ENCODE measurements around the gene DPH7. TPM values are rescaled to one million over a fixed set of nuclear protein-coding genes. Genes with fewer than 3 reads are reported as not detected.
A peak's percentile ranks its signal among the peaks of the same experiment; 100 is the strongest.

Gene DPH7
- total RNA-seq, 1 experiment from 2014 or later, result 35.9 TPM

DNA sequence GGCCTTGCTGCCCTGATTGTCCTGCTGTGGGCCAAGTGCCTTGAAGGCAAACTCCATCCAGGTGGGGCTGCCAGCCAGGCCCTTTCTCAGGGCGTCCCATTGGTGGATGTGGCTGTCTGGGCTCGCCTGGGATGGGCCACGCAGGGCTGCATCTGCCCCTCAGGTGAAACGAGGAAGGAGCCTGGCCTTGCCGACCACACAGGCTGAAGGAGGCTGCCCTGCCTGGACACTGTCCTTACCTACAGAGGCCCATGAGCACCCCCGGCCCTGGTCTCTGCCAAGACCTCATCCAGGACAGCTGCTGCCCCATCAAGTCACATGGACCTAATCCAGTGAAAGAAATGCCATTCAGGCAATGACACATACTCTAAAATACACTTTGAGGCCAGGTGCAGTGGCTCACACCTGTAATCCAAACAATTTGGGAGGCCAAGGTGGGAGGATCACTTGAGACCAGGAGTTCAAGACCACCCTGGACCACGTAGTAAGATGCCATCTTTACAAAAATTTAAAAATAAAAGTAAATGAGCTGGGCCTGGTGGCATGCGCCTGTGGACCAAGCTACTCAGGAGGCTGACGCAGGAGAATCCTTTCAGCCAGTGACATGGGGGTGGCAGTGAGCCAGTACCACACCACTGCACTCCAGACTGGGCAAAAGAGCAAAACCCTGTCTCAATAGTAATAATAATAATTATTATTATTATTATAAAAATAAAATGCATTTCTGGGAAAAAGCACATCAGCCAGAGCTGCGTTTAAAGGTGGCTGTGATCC lies 62.4 kb downstream of the DPH7 start:
- BruUV-seq (replicated peaks), result no TSS peak
- ATAC-seq (peak; percentile 65), DNase-seq (ENCODE audit: low read depth, low spot score) (no peak)
- Histone ChIP-seq H3K9me3 (ENCODE audit: control insufficient read depth, insufficient read depth, low read depth, low read length) (no peaks in the 10 kb centered on the region), H3K36me3 (ENCODE audit: control insufficient read depth, insufficient read depth, low read length) (no peaks in the 10 kb centered on the region), H3K4me3 (ENCODE audit: low read depth in 2 of 2, low read length in 2 of 2) (no peak overlapping the region), H3K27ac (ENCODE audit: low read length) (no peak overlapping the region), H3K27me3 (ENCODE audit: control insufficient read depth, insufficient read depth, low read length) (no peaks in the 10 kb centered on the region), H3K4me1 (ENCODE audit: control insufficient read depth, insufficient read depth, low read length) (peaks cover 5% of the 10 kb centered on the region)
- CTCF ChIA-PET, result no interaction called here
- in situ Hi-C loops (cut with HindIII; ENCODE audit: low pct_unique_long_range_greater_than_20kb, low sequenced_read_pairs) (no loop called here), intact Hi-C loops (cut with micrococcal nuclease; ENCODE audit: unreplicated experiment) (no loop called here)
- POLR2A ChIA-PET, result no interaction called here
- TF ChIP-seq SIN3A (IDR thresholded peaks at IDR 0.05; ENCODE audit: borderline replicate concordance, insufficient read depth, low read depth, low read length) (no peak), POLR2AphosphoS5 (IDR thresholded peaks at IDR 0.05; ENCODE audit: low read depth, low read length) (no peak)
- TF ChIP-seq, protein P1, sequence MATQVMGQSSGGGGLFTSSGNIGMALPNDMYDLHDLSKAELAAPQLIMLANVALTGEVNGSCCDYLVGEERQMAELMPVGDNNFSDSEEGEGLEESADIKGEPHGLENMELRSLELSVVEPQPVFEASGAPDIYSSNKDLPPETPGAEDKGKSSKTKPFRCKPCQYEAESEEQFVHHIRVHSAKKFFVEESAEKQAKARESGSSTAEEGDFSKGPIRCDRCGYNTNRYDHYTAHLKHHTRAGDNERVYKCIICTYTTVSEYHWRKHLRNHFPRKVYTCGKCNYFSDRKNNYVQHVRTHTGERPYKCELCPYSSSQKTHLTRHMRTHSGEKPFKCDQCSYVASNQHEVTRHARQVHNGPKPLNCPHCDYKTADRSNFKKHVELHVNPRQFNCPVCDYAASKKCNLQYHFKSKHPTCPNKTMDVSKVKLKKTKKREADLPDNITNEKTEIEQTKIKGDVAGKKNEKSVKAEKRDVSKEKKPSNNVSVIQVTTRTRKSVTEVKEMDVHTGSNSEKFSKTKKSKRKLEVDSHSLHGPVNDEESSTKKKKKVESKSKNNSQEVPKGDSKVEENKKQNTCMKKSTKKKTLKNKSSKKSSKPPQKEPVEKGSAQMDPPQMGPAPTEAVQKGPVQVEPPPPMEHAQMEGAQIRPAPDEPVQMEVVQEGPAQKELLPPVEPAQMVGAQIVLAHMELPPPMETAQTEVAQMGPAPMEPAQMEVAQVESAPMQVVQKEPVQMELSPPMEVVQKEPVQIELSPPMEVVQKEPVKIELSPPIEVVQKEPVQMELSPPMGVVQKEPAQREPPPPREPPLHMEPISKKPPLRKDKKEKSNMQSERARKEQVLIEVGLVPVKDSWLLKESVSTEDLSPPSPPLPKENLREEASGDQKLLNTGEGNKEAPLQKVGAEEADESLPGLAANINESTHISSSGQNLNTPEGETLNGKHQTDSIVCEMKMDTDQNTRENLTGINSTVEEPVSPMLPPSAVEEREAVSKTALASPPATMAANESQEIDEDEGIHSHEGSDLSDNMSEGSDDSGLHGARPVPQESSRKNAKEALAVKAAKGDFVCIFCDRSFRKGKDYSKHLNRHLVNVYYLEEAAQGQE (IDR thresholded peaks at IDR 0.05; ENCODE audit: insufficient read depth in 1 of 2, low read depth in 2 of 2, low read length in 1 of 2), result no peak

DNA sequence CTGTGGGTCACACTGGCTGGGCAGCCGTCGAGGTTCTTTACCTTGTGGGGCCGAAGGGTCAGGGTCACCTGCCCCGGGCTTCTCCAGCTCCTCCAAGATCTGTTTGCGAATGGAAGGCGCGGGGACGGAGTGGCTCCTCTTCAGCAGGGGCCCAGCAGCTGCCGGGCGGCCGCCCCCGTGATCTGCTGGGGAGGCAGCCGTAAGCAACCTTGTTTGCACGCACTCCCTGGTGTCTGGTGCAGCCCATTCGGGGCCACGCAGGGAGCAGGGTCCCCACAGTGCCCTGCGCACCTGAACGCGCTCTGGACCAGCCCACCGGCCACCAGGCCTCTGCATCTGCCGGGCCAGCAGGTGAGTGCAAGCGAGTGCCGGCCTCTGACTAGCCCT lies 63.4 kb downstream of the DPH7 start:
- POLR2A ChIA-PET, result no interaction called here
- intact Hi-C loops (cut with micrococcal nuclease; ENCODE audit: unreplicated experiment) (no loop called here), in situ Hi-C loops (cut with HindIII; ENCODE audit: low pct_unique_long_range_greater_than_20kb, low sequenced_read_pairs) (no loop called here)
- no peak overlapping the region for H3K27ac ChIP-seq (ENCODE audit: low read length)
- CTCF ChIA-PET, result no interaction called here
- no peak overlapping the region for H3K4me3 ChIP-seq (ENCODE audit: low read depth in 2 of 2, low read length in 2 of 2)
- no peak for DNase-seq (ENCODE audit: low read depth, low spot score)
- H3K27me3 ChIP-seq (ENCODE audit: control insufficient read depth, insufficient read depth, low read length), result no peaks in the 10 kb centered on the region
- no peaks in the 10 kb centered on the region for H3K9me3 ChIP-seq (ENCODE audit: control insufficient read depth, insufficient read depth, low read depth, low read length)
- H3K36me3 ChIP-seq (ENCODE audit: control insufficient read depth, insufficient read depth, low read length), result no peaks in the 10 kb centered on the region
- BruUV-seq (replicated peaks), result no TSS peak
- TF ChIP-seq, protein P2, sequence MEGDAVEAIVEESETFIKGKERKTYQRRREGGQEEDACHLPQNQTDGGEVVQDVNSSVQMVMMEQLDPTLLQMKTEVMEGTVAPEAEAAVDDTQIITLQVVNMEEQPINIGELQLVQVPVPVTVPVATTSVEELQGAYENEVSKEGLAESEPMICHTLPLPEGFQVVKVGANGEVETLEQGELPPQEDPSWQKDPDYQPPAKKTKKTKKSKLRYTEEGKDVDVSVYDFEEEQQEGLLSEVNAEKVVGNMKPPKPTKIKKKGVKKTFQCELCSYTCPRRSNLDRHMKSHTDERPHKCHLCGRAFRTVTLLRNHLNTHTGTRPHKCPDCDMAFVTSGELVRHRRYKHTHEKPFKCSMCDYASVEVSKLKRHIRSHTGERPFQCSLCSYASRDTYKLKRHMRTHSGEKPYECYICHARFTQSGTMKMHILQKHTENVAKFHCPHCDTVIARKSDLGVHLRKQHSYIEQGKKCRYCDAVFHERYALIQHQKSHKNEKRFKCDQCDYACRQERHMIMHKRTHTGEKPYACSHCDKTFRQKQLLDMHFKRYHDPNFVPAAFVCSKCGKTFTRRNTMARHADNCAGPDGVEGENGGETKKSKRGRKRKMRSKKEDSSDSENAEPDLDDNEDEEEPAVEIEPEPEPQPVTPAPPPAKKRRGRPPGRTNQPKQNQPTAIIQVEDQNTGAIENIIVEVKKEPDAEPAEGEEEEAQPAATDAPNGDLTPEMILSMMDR (IDR thresholded peaks at IDR 0.05), result no peak
- TF ChIP-seq TCF7L2 (IDR thresholded peaks at IDR 0.05; ENCODE audit: low read depth, low read length) (no peak), POLR2AphosphoS5 (IDR thresholded peaks at IDR 0.05; ENCODE audit: low read depth, low read length) (no peak), SIN3A (IDR thresholded peaks at IDR 0.05; ENCODE audit: borderline replicate concordance, insufficient read depth, low read depth, low read length) (no peak)
- TF ChIP-seq, protein P1 (IDR thresholded peaks at IDR 0.05; ENCODE audit: insufficient read depth in 1 of 2, low read depth in 2 of 2, low read length in 1 of 2), result no peak
- ATAC-seq, result peak; percentile 62
- H3K4me1 ChIP-seq (ENCODE audit: control insufficient read depth, insufficient read depth, low read length), result peaks cover 5% of the 10 kb centered on the region
